Measurements from ENCODE around the gene CPED1.

Gene CPED1

GRCh38 chr7:120988591-120989256, at the start of gene CPED1:
TSS of gene CPED1 (plus strand) at chr7:120988711. CDS start at chr7:120989622, 911 bp downstream.
- no peak for DNase-seq (ENCODE audit: low read depth)

- DNase-seq (ENCODE audit: low read depth), result no peak
Measured at GRCh38 chr7:120939345-120939744, 49.2 kb upstream of the CPED1 start.

GRCh38 chr7:120941064-120941463, 47.4 kb upstream of the CPED1 start:
- no peak for DNase-seq (ENCODE audit: low read depth)

DNA sequence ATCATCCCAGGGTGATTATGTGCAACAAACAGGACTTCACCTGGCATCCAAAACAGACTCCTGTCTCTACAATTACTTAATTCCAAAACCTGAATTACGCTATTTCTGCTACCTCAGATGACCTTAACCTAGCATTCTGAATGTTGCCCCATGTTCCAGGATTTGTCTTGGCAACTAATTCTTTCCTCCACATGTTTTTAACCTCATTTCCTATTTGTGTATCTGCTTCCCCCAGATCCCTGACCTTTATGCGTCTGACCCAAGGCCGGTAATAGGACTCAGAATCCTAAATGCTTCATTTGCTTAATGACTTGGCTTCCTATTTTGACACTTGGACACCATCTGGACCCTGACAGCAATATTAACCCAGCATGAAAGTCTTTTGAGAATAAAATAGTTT, 46.7 kb upstream of the CPED1 start:
- no peak for DNase-seq (ENCODE audit: low read depth)

- DNase-seq (ENCODE audit: low read depth), result no peak
Measured at GRCh38 chr7:120942861-120943260, 45.6 kb upstream of the CPED1 start.

DNA sequence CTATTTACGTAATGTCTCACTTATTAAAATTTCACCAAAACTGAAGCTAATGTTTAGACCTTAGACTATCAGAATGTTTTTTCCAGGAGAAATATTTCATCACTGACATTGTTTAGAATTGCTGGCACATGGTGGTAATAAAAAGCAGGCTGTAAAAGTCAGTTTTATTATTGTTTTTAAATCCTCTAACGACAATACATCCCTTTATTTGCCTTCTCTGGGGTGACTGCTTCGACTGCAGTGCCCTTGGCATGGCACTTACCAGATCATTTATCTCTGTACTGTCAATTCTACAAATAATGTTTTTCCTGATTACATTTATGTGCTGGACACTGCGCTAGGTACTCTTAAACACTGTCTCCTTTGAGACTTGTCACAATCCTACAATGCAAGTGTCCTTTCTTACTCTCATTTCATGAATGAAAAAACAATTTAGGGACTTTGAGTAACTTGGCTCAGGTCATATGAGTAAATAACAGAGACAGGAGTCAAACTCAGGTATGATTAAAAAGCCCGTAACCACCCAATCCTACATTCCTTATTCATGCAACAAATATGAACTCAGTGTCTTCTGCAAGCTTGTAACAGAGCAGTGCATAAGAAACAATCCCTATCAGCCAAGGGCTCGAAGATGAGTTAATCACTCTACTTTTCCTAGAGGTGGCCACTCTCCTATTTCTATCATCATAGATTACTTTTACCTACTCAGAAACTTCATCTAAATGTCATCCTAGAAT, 43.5 kb upstream of the CPED1 start:
- DNase-seq (ENCODE audit: low read depth), result no peak

DNA sequence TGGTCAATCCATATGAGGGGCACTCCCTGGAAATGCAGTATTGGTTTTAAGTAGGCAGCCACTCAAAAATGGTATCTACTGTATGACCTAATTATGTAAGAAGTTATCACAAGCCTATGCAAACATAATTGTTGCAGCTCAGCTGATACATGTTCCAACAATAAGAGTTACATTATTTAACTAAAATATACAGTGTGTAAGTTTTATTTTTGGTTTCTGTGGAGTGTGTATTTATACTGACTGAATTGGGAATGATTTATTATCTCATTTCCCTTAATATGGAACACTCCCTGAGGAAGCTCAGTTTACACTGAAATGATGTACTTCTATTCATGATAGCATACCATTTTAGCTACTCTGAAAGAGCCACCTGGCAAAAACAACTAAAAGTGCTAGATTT, 40.5 kb upstream of the CPED1 start:
- DNase-seq (ENCODE audit: low read depth), result no peak

GRCh38 chr7:120949393-120949911, 39.1 kb upstream of the CPED1 start:
- no peak for DNase-seq (ENCODE audit: low read depth)

- DNase-seq (ENCODE audit: low read depth), result no peak
Measured at GRCh38 chr7:120949998-120950538, 38.4 kb upstream of the CPED1 start.

DNA sequence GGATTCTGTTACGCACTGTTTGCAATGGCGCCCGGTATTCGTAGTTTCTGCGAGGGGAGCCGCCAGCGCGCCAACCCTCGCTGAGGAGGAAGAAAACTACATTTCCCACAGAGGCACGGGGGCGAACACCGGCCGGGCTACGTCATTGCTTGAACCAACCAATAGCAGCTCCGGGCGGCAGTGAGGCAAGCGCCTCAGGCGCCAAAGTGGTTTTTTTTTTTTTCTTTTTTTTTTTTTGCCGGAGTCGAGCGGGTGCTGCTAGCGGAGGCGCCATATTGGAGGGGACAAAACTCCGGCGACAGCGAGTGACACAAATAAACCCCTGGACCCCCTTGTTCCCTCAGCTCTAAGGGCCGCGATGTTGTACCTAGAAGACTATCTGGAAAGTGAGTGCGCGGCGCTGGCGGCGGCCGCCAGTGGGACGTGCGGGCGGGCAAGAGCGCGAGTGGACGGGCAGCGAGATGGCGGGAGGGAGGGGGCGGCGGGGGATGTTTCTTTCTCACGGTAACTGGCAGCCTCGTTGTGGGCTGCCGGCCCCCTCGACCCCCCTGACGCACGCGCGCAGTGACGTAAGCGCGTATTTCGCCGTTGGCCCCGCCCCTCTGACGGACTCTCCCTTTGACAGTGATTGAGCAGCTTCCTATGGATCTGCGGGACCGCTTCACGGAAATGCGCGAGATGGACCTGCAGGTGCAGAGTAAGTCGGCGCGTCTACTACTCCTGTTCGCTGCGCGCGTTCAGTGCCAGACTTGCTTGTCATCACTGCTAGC, 37.8 kb upstream of the CPED1 start, which contains the start of gene ING3:
ING3 (plus strand) TSS at position 239 of the 770 bp plus-strand sequence; CDS start at position 359, 120 bp downstream.
- peak; percentile 86 for DNase-seq (ENCODE audit: low read depth)

DNA sequence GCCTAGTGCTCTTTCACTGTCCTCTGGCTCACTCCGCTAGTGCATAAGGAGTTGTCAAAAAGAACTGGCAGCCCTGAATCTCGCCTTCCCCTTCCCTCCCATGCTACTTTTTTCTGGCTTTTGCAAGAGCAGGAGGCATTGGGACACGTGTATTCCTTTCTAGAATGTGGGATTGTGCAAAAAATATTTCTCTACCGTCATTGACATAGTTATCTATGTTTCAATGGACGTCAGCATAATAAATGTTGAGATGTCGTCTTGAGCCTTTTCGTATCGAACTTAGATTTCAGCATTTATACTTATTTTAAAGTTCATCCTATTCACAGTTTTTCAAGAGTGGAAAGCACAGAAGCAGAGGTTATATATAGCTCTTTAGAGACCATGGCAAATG, 37.2 kb upstream of the CPED1 start:
- DNase-seq (ENCODE audit: low read depth), result no peak

GRCh38 chr7:120951826-120952225, 36.7 kb upstream of the CPED1 start:
- DNase-seq (ENCODE audit: low read depth), result no peak

DNA sequence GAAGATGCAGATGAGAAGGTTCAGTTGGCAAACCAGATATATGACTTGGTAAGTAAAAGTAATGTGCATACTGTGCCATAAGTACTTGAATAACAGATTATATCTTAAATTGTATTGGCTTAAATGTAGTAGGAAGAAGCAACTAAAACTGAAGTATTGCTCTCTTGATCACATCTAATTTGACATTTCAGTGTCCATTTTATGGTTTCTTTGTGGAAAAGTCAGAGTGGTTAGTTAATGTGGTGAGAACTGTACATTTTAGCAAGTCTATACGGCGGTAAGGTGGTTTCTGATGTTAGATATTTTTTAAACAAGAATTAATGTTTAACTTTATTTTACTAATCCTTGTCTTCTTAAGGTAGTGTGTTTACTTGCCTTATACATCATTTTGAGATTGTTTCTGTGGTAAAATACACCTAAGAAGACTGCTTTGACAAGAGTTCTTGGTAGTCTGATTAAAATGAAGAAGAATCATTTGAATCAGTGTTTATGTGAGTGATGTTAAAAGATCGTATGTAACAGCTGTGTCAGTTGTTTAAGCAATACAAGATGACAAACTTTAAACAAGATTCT, 32.8 kb upstream of the CPED1 start:
- DNase-seq (ENCODE audit: low read depth), result no peak

DNA sequence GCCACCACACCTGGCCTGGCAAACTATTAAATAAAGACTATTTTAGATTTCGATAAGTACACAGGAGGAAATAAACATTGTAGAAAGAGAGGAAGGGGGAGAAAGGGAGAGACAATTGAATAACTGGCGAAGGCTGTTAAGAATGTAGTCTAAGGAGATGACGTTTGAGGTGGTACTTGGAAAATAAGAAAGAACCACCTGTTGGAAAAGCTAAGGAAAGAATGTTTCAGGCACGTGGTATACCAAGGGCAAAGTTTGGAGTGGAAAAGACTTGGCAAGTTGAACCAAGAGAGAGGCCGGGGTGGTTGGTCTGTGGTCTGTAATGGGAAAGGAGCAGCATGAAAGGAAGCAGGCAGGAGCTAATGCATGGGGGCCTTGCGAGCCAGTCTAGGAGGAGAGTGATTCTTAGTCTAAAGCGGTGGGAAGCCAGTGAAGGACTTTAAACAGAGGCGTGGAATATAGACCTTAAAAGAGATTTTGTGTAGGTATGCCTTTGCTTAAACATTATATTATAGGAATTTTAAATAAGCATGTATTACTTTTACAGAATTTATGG, 28.5 kb upstream of the CPED1 start:
- no peak for DNase-seq (ENCODE audit: low read depth)

DNA sequence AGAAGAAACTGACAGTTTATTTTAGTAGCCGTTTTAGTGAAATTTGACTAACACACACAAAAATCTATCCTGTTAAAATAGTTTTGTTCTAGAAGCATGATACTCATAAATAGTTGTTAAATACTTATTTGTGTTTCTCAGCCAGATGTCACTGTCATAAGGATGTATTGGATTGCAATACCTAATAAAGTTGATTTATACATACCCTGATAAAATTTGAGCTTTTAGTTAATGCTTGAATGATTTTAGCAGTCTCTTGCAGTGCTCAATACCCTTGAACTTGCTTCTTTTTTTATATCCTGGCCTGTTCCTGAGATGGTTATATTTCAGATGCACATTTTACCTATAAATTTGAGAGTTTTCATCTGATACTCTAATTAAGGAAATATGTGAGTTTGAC, 27.8 kb upstream of the CPED1 start:
- no peak for DNase-seq (ENCODE audit: low read depth)

GRCh38 chr7:120961638-120962173, 26.8 kb upstream of the CPED1 start:
- DNase-seq (ENCODE audit: low read depth), result no peak

GRCh38 chr7:120964088-120964487, 24.4 kb upstream of the CPED1 start:
- DNase-seq (ENCODE audit: low read depth), result no peak

DNA sequence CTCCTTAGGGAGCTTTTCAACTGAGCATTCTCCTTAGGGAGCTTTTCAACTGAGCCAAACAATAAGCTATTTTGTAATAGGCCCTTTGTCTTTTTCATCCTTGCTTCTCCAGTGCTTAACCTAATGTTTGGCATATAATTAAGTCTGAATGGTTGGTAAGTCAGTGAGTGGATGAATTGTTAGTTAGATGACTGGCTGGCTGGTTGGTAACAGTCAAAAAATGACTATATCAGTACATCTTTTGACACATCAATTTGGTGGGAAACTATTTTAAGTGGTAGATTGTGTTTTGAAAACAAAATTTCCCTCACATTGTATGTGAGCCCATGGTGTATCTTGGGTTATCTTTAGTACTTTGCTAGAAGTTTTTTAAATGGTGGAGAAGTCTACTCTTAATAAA, 21.6 kb upstream of the CPED1 start:
- DNase-seq (ENCODE audit: low read depth), result no peak

GRCh38 chr7:120973849-120974248, 14.7 kb upstream of the CPED1 start:
- no peak for DNase-seq (ENCODE audit: low read depth)

GRCh38 chr7:120979765-120980499, 8.6 kb upstream of the CPED1 start:
- no peak for DNase-seq (ENCODE audit: low read depth)

GRCh38 chr7:120981117-120981516, 7.4 kb upstream of the CPED1 start:
- no peak for DNase-seq (ENCODE audit: low read depth)

Data from non-pigmented ciliary epithelial cell (primary cell).